Middle frontal gyrus (tissue), 1 donor: ENCODE data around the gene CCDC116.
"Not testable (repeated sequence)": the region's sequence is repeated elsewhere in the genome, so short reads cannot be mapped to it uniquely, and the experiment has no call there.

Source experiments
- DNase-seq: peaks from one replicate; pipeline ENCODE4 v3.0.0-alpha.2; 2015; ENCODE audit warnings: low spot score; ENCODE audit errors: extremely low spot score

Gene CCDC116

DNA sequence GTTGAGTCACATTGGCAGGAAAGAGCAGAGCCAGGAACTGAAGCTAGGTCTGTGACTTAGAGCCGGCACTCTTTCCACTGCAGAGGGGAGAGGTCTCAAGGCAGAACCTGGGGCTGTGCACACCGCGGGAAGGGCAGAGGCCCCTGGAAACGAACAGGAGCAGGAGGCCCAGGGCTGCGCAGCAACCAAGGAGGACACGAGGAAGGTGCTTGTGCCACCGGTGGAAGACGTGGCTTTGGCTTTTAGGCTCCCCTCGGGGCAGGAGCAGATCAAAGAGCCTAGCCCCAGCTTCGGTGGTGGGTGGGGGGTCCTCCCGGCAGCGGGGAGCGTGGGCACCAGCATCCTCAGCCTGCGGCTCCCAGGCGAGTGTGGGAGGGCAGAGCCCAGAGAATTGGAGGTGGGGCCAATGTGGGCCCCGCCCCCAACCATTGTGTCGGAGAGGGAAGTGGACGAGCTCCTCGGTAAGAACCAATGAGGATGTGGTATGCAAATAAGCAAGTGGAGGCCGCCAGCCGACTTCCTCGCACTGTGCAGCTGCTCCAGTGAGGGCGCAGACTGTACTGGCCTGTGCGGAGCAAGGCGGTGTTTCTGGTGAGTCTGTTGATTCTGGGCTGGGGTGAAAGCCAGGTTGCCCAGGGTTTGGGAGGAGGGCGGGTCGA, at the start of gene CCDC116:
CCDC116 (plus strand) TSS at position 524 of the 659 bp plus-strand sequence. CDS start 422 bp downstream, outside the sequence.
- DNase-seq: no peak

DNA sequence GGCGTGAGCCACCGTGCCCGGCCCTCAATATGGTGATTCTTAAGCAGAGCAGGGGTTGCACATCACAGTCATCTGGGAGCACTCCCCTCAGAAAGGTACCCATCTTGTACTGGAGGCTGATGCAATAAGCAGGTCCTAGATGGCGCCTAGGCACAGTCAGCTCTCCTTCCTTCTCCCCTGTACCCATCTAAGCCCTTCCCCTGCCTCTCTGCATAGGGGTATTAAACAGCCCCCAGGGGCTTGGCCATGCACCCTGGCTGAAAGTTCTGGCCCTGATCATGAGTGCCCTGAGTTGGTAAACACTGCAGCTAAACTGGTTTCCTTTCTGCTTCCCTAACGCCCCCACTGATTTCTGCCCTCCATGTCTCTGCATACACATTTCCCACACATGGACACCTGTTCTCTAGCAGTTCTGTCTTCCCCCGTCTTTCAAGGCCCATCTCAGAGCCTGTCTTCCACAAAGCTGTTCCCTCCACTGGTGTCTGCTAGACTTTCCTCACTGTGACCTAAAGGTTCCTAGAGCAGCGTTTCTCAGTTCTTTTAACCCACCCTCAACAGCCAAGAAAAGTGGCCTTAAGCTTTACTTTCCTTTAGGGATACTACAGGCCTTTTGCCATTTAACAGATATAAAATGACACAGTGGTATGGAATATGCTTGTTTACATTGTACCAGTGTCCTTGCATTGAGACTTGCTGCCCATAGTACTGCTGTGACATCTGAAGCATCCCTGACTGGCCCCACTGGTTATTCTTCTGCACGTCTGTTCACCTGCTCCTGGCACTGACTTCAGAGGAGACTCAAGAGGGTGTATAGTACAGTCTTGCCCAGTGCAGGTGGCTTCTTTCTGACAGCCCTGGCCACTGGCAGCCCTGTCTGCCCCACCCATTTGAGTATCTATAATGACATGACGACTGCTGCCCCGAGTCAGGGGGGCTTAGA, 49.5 kb upstream of the CCDC116 start:
- DNase-seq: no peak

GRCh38 chr22:21585389-21585788, 47.2 kb upstream of the CCDC116 start:
- DNase-seq: no peak

DNA sequence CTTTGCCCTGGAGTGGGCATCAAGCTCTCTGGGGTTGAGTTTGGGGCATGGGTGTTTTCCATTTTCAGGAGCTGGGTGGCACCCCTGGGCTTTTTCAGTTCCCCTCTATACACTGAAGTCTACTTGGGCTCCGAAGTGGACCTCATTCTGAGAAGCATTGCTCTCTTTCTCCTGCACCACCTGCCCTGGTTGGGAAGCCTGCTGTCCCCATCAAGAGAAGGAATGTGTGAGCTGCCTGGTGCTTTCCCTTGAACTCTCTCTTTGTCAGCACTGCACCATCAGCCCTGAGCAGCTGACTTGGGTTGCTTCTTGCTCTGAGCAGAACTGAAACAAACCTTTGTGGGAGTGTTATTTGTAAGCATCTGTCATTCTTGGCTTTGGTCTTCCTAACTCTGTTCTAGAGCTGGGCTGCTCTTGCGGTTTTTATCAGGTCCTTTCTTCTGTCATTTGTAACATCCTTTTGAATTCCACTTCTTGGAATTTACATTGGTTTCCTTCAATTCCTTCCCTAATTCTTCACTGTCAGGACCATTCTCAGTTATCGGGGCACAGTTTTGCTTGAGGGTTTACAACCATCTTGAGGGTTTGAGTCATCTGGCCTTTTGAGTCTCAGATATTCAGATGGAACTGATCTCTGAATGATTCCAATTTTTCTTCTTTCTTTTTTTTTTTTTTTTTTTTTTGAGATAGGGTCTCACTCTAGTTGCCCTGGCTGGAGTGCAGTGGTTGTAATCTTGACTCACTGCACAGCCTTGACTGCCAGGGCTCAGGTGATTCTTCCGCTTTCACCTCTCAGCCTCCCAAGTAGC, 44.6 kb upstream of the CCDC116 start:
- DNase-seq: peak; percentile 27

- no peak for DNase-seq
Measured at GRCh38 chr22:21589396-21589795, 43.2 kb upstream of the CCDC116 start.

DNA sequence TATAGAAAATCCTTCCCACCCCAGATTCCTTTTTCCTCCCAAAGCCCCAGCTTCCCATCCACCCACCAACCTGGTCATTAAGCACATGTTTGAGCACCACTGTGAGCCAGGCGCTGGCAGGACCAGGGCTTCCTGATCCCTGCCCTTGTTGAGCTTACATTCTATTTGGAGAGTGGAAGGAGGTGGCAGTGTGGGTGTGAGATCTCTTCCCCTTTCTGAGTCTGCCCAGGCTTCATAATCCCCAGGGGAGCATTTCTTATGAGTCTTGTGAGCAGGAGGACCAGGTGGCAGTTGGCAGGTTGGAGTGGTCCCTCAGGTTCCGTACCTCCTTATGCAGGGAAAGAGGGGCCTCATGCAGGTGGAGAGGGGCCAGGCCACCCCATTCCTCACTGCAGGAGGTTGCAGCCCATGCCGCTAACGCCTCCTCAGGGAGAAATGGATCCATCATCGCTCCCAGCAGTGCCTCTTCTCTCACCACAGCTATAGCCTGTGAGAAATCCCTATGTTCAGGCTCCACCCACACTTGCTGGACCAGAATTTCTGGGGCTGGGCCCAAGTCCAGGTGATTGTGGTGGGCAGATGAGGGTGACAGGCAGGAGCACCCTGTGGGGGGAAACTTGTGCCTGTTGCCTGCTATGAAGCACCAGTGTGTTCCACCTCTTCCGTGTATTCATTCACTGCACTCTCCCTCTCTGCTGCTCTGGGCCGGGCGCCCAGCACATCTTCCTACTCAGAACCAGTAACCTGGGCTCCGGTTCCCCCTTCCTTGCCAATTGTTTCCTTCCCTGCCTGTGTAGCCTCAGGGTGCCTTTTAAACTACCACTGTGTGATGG, 41.5 kb upstream of the CCDC116 start:
- DNase-seq: peak; percentile 22

DNA sequence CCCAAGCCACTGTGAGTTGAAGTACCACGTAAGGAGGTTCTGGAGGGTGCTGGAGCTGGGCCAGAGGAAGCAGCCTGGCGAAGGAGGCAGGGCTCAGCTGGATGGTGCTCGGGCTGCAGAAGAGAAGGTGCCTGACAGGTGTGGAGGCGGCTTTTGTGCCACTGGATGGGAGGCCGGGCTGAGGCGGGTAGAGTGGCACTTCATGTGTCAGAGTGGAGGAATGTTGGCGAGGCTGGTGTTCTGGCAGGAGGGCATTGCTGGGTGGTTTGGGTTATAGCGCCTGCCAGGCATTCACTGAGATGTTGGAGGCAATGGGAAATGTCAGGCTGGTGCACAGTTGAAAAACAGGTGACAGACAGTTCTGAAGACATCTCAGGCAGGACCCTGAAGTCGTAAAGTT, 40.9 kb upstream of the CCDC116 start:
- DNase-seq: no peak

- no peak for DNase-seq
Measured at GRCh38 chr22:21592422-21592821, 40.1 kb upstream of the CCDC116 start.

DNA sequence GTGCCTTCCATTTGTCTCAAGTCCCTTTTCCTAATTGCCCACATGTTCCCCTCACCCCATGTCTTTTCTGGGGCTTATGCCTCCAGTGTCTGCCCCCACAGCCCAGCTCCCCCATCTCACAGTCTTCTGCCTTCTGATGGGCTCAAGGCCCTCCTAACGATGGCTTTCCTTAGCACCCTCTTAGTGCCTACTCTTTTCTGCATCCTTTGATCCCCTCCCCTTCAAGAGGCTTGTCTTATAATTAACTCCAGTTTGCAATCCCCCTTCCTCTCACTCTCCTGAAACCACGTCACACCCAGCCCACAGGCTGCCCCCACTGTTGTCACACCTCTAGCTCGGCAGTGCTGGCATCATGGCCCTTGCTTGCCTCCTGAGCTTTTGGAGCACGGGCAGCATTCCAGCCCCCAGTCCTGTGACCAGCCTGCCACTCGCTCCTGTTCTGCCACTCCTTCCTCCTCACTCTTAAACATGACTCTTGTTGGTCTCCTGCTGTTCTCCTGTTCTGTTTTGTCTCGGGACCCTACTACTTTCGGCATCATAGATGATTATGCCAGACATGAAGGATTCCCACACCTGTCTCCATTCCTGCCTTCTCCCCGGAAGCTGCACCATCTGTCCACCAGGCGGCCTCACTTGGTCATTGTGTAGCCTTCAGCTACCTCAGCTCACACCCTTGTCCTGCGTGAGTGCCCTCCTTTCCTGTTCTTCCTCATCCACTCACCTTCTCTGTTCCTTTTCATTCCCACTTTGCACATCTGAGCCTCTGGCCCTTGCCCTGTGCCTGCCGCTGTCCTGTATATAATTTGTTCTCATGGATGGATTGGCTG, 38.9 kb upstream of the CCDC116 start:
- no peak for DNase-seq

DNA sequence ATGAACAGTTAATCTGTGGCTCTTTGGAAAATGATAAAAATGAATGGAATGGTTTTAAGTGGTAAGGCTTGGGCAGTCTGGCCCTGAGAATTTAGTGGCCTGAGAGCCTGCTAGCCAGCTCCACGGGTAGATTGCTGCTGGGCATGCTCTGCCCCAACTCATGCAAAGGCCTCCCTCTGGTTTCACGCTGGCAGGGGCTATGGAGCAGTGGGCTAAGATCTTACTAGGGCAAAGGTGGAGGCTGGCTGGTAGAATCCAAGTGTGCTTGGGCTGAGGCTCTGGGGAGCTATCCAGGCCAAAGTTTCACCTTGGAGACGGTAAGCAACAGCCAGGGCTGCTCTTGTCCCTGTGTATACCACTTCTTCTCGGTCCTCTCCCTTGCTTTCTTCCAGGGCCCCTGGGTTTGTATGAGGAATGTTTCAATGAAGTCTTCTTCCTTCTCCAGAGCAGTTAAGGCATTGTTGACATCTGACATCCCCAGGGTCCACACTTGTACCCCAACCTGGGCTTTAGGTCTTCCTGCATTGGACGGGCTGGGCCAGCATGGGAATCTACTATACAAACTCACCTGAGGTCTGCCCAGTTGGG, 37.6 kb upstream of the CCDC116 start:
- DNase-seq: no peak

- not testable (repeated sequence) for DNase-seq
Measured at GRCh38 chr22:21596356-21597135, 36.0 kb upstream of the CCDC116 start.

- no peak for DNase-seq
Measured at GRCh38 chr22:21598302-21598701, 34.3 kb upstream of the CCDC116 start.

GRCh38 chr22:21599053-21599893, 33.3 kb upstream of the CCDC116 start:
- no peak for DNase-seq

DNA sequence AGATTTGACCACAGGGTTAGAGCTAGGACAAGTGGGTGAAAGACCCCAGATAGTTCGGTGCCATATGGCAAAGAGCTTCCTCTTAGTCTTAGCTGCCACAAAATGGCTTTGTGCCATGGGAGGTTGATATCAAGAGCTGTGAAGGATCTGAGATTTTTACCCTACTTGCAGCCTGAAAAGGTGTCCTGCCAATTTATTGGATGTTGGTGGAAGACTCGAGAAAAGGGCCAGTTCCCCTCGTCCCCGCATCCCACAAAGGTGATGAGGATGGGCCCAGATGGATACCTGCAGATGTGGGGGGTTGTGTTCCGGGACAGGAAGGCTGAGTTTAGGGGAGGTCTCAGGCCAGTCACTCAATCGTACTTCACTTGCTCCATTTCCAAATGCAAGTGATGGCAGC, 30.0 kb upstream of the CCDC116 start:
- DNase-seq: no peak

- no peak for DNase-seq
Measured at GRCh38 chr22:21603973-21604372, 28.6 kb upstream of the CCDC116 start.

GRCh38 chr22:21605887-21606564, 26.5 kb upstream of the CCDC116 start:
- no peak for DNase-seq

DNA sequence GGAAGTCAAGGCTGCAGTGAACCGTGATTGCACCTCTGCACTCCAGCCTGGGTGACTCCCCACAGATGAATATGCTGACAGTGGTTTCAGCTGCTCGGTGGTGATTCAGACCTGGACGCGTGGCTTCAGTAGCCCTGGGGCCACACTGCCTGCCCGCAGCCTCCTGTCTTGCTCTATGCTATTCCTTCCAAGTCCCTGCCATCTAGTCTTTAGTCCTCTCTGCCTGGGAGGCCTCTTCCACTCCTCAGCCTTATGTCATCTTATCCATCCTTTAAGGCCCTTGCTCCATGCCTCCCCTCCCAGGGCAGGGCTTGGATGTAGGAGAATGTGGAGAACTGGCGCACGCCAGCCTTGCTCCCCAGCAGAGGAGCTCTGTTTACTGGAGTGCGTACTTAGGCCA, 25.8 kb upstream of the CCDC116 start:
- no peak for DNase-seq
